Osteoblast (primary cell): ENCODE measurements around the gene PLXNA2. TPM values are rescaled to one million over a fixed set of nuclear protein-coding genes. Genes with fewer than 3 reads are reported as not detected.

ENCODE experiments used
- DNase-seq: peaks from one replicate; pipeline ENCODE4 v3.0.0; 2011; ENCODE audit warnings: low spot score, mixed read lengths; ENCODE audit not compliant: insufficient read length; ENCODE audit errors: missing footprints
- H2AFZ ChIP-seq: 2 replicates; pipeline ENCODE4 v1.6.0; 2011; ENCODE audit warnings: mild to moderate bottlenecking, low read length
- H3K27ac ChIP-seq: 2 replicates; pipeline ENCODE4 v1.5.1; 2011; ENCODE audit warnings: mild to moderate bottlenecking, low read depth, low read length, moderate library complexity
- H3K27me3 ChIP-seq: 2 replicates; pipeline ENCODE4 v1.6.0; 2012; ENCODE audit warnings: mild to moderate bottlenecking, control low read depth, inconsistent platforms, low read length, moderate library complexity; ENCODE audit not compliant: insufficient read depth
- H3K36me3 ChIP-seq: 2 replicates; pipeline ENCODE4 v1.5.1; 2011; ENCODE audit warnings: mild to moderate bottlenecking, low read length, control low read depth, moderate library complexity; ENCODE audit not compliant: insufficient read depth
- H3K4me1 ChIP-seq: 2 replicates; pipeline ENCODE4 v1.5.1; 2011; ENCODE audit warnings: mild to moderate bottlenecking, low read length, control low read depth, moderate library complexity; ENCODE audit not compliant: insufficient read depth
- H3K4me2 ChIP-seq: 2 replicates; pipeline ENCODE4 v1.6.0; 2011; ENCODE audit warnings: mild to moderate bottlenecking, low read length; ENCODE audit not compliant: insufficient read depth
- H3K4me3 ChIP-seq: fragments of 200-600 bp; sonication (generic); 3 replicates; pipeline ENCODE4 v1.5.1; 2012; ENCODE audit warnings: mild to moderate bottlenecking, low read length, inconsistent platforms; ENCODE audit not compliant: insufficient read depth
- H3K79me2 ChIP-seq: 2 replicates; pipeline ENCODE4 v1.6.0; 2012; ENCODE audit warnings: mild to moderate bottlenecking, low read length, control low read depth, inconsistent platforms; ENCODE audit not compliant: insufficient read depth
- H3K9me3 ChIP-seq: 2 replicates; pipeline ENCODE4 v1.5.1; 2011; ENCODE audit warnings: low read depth, low read length, control low read depth
- H4K20me1 ChIP-seq: 2 replicates; pipeline ENCODE4 v1.6.0; 2012; ENCODE audit warnings: mild to moderate bottlenecking, low read length, control low read depth; ENCODE audit not compliant: insufficient read depth
- total RNA-seq: library from RNA; depleted of rRNA; stranded (reverse); fragments of >200 nt; gene quantifications from 2 replicates; pipeline ENCODE4 v1.2.3, GENCODE V29; 2012
- TF ChIP-seq, protein P1 (sequence below): IDR thresholded peaks from 2 replicates; pipeline ENCODE4 v1.5.1; 2011; ENCODE audit warnings: mild to moderate bottlenecking, low read depth, low read length, moderate library complexity; ENCODE audit errors: extremely low read depth

PLXNA2 gene
- total RNA-seq, 1 donor, result 3.3 TPM

DNA sequence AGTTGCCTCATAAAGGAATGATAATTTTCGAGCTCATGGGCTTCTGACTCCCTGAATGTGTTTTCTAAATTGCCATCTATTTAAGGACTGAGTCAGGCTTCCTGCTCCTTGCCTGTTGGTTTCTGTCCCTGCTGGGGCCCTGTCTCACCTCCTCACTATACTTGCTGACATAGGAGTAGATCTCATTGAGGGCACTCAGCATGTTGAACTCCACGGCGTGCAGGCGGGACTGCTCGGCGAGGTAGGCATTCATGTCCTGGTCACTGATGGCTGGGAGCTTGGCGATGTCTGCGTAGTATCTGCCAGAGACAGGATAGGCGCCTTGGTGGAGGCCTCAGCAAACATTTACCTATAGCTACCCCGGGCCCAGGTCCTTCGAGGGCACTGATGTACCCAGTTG lies 216.3 kb downstream of the PLXNA2 start:
- no peaks in the 10 kb centered on the region for H4K20me1 ChIP-seq
- no peak overlapping the region for H2AFZ ChIP-seq
- no peaks in the 10 kb centered on the region for H3K9me3 ChIP-seq
- TF ChIP-seq, protein P1, sequence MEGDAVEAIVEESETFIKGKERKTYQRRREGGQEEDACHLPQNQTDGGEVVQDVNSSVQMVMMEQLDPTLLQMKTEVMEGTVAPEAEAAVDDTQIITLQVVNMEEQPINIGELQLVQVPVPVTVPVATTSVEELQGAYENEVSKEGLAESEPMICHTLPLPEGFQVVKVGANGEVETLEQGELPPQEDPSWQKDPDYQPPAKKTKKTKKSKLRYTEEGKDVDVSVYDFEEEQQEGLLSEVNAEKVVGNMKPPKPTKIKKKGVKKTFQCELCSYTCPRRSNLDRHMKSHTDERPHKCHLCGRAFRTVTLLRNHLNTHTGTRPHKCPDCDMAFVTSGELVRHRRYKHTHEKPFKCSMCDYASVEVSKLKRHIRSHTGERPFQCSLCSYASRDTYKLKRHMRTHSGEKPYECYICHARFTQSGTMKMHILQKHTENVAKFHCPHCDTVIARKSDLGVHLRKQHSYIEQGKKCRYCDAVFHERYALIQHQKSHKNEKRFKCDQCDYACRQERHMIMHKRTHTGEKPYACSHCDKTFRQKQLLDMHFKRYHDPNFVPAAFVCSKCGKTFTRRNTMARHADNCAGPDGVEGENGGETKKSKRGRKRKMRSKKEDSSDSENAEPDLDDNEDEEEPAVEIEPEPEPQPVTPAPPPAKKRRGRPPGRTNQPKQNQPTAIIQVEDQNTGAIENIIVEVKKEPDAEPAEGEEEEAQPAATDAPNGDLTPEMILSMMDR, result no peak
- DNase-seq, result peak; percentile 87
- no peaks in the 10 kb centered on the region for H3K27me3 ChIP-seq
- H3K4me1 ChIP-seq, result peaks cover 31% of the 10 kb centered on the region
- H3K27ac ChIP-seq, result no peak overlapping the region
- no peaks in the 10 kb centered on the region for H3K36me3 ChIP-seq
- no peak overlapping the region for H3K4me3 ChIP-seq
- H3K79me2 ChIP-seq, result no peaks in the 10 kb centered on the region
- no peak overlapping the region for H3K4me2 ChIP-seq

GRCh38 chr1:208026880-208027438 lies 217.2 kb downstream of the PLXNA2 start:
- Histone ChIP-seq H3K4me2 (no peak overlapping the region), H3K9me3 (no peaks in the 10 kb centered on the region), H3K27me3 (no peaks in the 10 kb centered on the region), H3K27ac (no peak overlapping the region), H3K4me1 (peaks cover 37% of the 10 kb centered on the region), H3K36me3 (no peaks in the 10 kb centered on the region), H4K20me1 (no peaks in the 10 kb centered on the region), H2AFZ (no peak overlapping the region), H3K4me3 (no peak overlapping the region), H3K79me2 (no peaks in the 10 kb centered on the region)
- TF ChIP-seq, protein P1, result no peak
- peak; percentile 17 for DNase-seq

- no peak overlapping the region for H3K27ac ChIP-seq
- TF ChIP-seq, protein P1, result no peak
- H3K4me1 ChIP-seq, result peaks cover 28% of the 10 kb centered on the region
- H3K9me3 ChIP-seq, result no peaks in the 10 kb centered on the region
- H3K36me3 ChIP-seq, result no peaks in the 10 kb centered on the region
- H3K4me3 ChIP-seq, result no peak overlapping the region
- H3K79me2 ChIP-seq, result no peaks in the 10 kb centered on the region
- peak; percentile 48 for DNase-seq
- H2AFZ ChIP-seq, result no peak overlapping the region
- no peaks in the 10 kb centered on the region for H3K27me3 ChIP-seq
- H3K4me2 ChIP-seq, result peak overlapping the region; percentile 24
- H4K20me1 ChIP-seq, result no peaks in the 10 kb centered on the region
These were observed 219.2 kb downstream of the PLXNA2 start for GRCh38 chr1:208025031-208025430.

DNA sequence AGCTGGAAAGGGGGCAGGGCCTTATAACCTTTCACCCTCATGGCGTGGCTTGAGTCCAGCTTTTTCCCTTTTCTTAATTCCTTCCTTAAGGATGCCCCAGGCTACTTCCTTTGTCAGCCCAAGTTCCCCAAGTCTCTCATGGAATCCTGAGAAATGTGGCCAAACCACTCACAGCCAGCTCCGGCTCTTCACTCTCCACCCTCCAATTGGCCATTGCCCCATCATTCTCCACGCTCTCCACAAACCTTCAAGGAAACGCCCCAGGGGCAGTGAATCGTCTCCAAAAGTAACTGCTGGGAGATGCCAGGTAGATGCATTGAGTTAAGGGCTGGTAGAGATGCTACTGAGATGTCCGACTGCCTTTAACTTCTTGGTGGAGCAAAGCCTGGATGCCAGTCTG lies 219.8 kb downstream of the PLXNA2 start:
- H4K20me1 ChIP-seq, result no peaks in the 10 kb centered on the region
- H3K27me3 ChIP-seq, result no peaks in the 10 kb centered on the region
- H3K4me3 ChIP-seq, result no peak overlapping the region
- H3K4me2 ChIP-seq, result peak overlapping the region; percentile 24
- no peaks in the 10 kb centered on the region for H3K36me3 ChIP-seq
- no peaks in the 10 kb centered on the region for H3K79me2 ChIP-seq
- TF ChIP-seq, protein P1, result no peak
- H3K4me1 ChIP-seq, result peaks cover 21% of the 10 kb centered on the region
- no peak for DNase-seq
- H3K9me3 ChIP-seq, result no peaks in the 10 kb centered on the region
- H3K27ac ChIP-seq, result no peak overlapping the region
- H2AFZ ChIP-seq, result no peak overlapping the region
